SK-N-MC (cell line): Measurements from ENCODE around the gene GABPB2.

Experiments used
- EZH2 ChIP-seq: fragments of 200-600 bp; sonication (generic); IDR thresholded peaks from one replicate; pipeline ENCODE4 v1.6.1; 2017; ENCODE audit warnings: antibody characterized with exemption
- POLR2AphosphoS5 ChIP-seq: IDR thresholded peaks from 2 replicates; pipeline ENCODE4 v1.6.1; 2012; ENCODE audit warnings: mild to moderate bottlenecking, low read depth, low read length, borderline replicate concordance

GRCh38 chr1:151133018-151133806 lies 62.7 kb downstream of the GABPB2 start:
- TF ChIP-seq EZH2 (no peak), POLR2AphosphoS5 (no peak)
